GM12878 (cell line): ENCODE data around the gene KTI12.

Experiments used
- CTCF ChIP-seq, 3 experiments: IDR thresholded peaks in 2 of 3; conservative IDR thresholded peaks in 1 of 3; 2 replicates each; pipeline ENCODE4 v1.5.1; 2011; ENCODE audit warnings: low read depth in 3 of 3, low read length in 3 of 3, mild to moderate bottlenecking in 3 of 3, control low read depth in 2 of 3, moderate library complexity in 2 of 3, inconsistent platforms in 1 of 3, mixed read lengths in 1 of 3; ENCODE audit not compliant: control insufficient read depth in 2 of 3, insufficient read depth in 1 of 3; ENCODE audit errors: extremely low read depth in 1 of 3
- MEF2A ChIP-seq: IDR thresholded peaks from 2 replicates; pipeline ENCODE4 v1.6.1; 2011; ENCODE audit warnings: low read depth, mild to moderate bottlenecking, low read length, moderate library complexity; ENCODE audit not compliant: insufficient read depth
- MLLT1 ChIP-seq: fragments of 450-650 bp; IDR thresholded peaks from 2 replicates; pipeline ENCODE4 v1.6.1; 2016; ENCODE audit warnings: mild to moderate bottlenecking
- POLR2A ChIP-seq: IDR thresholded peaks from 2 replicates; pipeline ENCODE4 v1.6.1; 2011; ENCODE audit warnings: low read depth, mild to moderate bottlenecking, low read length
- SRF ChIP-seq, 2 experiments: IDR thresholded peaks; 2 replicates each; pipeline ENCODE4 v1.6.1; 2011; ENCODE audit warnings: low read depth in 2 of 2, low read length in 2 of 2, mild to moderate bottlenecking in 1 of 2, moderate library complexity in 1 of 2
- ZSCAN29 ChIP-seq: fragments of 450-650 bp; IDR thresholded peaks from 2 replicates; pipeline ENCODE4 v1.6.1; 2017; ENCODE audit warnings: mild to moderate bottlenecking, moderate library complexity

GRCh38 chr1:52007215-52008002, 26.2 kb downstream of the KTI12 start:
- TF ChIP-seq POLR2A (no peak), CTCF (IDR thresholded peaks at IDR 0.05 in 2 of 3, conservative IDR thresholded peaks at IDR 0.05 in 1 of 3; ENCODE audit: control insufficient read depth in 2 of 3, extremely low read depth in 1 of 3, insufficient read depth in 1 of 3, low read depth in 3 of 3, low read length in 3 of 3) (no peak), MEF2A (no peak), SRF (IDR thresholded peaks at IDR 0.05; ENCODE audit: low read depth in 2 of 2, low read length in 2 of 2) (no peak), MLLT1 (no peak), ZSCAN29 (no peak)
